Upper lobe of right lung (tissue), 1 donor: ENCODE measurements around the gene KLF5. TPM values are rescaled to one million over a fixed set of nuclear protein-coding genes. Genes with fewer than 3 reads are reported as not detected.
A peak's percentile ranks its signal among the peaks of the same experiment; 100 is the strongest.

Experiments used
- ATAC-seq: fragments of 200-7000 bp; cut with Tn5 transposase; one replicate; pipeline ENCODE4 v1.9.1; 2020; ENCODE audit warnings: mild to moderate bottlenecking, moderate library complexity
- DNase-seq: peaks from one replicate; pipeline ENCODE4 v3.0.0-alpha.2; 2020
- H3K27ac ChIP-seq: fragments of 200-600 bp; one replicate; pipeline ENCODE4 v1.8.0; 2022
- H3K27me3 ChIP-seq: fragments of 200-600 bp; one replicate; pipeline ENCODE4 v1.8.0; 2022; ENCODE audit warnings: mild to moderate bottlenecking
- H3K36me3 ChIP-seq: fragments of 200-600 bp; one replicate; pipeline ENCODE4 v1.8.0; 2022
- H3K4me1 ChIP-seq: fragments of 200-600 bp; one replicate; pipeline ENCODE4 v1.8.0; 2022
- H3K4me3 ChIP-seq: fragments of 200-600 bp; one replicate; pipeline ENCODE4 v1.8.0; 2022; ENCODE audit warnings: mild to moderate bottlenecking
- H3K9me3 ChIP-seq: fragments of 200-600 bp; one replicate; pipeline ENCODE4 v1.8.0; 2022
- intact Hi-C: fragments of 100-400 bp; cut with DNase I; formaldehyde crosslinking; loops from one replicate; pipeline ENCODE4 v1.11.0; 2022
- total RNA-seq: library from RNA; stranded (reverse); fragmentation: NEBNext Ultra II Directional; extraction: Animal tissue kit (Norgen Biotek cat#: 25700); gene quantifications from one replicate; pipeline ENCODE4 v1.2.1, GENCODE V29; 2021
- TF ChIP-seq, protein P1 (sequence below): fragments of 200-600 bp; IDR thresholded peaks from one replicate; pipeline ENCODE4 v1.8.0; 2022; ENCODE audit warnings: antibody characterized with exemption
- donor health status: DM: no; HTN: yes; CAD: no; lungs with severe emphysema.

KLF5 gene
- total RNA-seq, 1 donor from 2014 or later, result 53.7 TPM

- Histone ChIP-seq H3K27ac (peak overlapping the region; percentile 6), H3K27me3 (no peaks in the 10 kb centered on the region), H3K36me3 (no peaks in the 10 kb centered on the region), H3K9me3 (no peaks in the 10 kb centered on the region), H3K4me3 (no peak overlapping the region), H3K4me1 (no peaks in the 10 kb centered on the region)
- intact Hi-C loops, result no loop called here
- ATAC-seq, result no peak
- DNase-seq, result no peak
- TF ChIP-seq, protein P1, sequence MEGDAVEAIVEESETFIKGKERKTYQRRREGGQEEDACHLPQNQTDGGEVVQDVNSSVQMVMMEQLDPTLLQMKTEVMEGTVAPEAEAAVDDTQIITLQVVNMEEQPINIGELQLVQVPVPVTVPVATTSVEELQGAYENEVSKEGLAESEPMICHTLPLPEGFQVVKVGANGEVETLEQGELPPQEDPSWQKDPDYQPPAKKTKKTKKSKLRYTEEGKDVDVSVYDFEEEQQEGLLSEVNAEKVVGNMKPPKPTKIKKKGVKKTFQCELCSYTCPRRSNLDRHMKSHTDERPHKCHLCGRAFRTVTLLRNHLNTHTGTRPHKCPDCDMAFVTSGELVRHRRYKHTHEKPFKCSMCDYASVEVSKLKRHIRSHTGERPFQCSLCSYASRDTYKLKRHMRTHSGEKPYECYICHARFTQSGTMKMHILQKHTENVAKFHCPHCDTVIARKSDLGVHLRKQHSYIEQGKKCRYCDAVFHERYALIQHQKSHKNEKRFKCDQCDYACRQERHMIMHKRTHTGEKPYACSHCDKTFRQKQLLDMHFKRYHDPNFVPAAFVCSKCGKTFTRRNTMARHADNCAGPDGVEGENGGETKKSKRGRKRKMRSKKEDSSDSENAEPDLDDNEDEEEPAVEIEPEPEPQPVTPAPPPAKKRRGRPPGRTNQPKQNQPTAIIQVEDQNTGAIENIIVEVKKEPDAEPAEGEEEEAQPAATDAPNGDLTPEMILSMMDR, result no peak
Measured at GRCh38 chr13:73073050-73073449, 14.2 kb downstream of the KLF5 start.

- H3K27me3 ChIP-seq, result no peaks in the 10 kb centered on the region
- no peaks in the 10 kb centered on the region for H3K36me3 ChIP-seq
- ATAC-seq (peak; percentile 46), DNase-seq (no peak)
- H3K4me1 ChIP-seq, result no peaks in the 10 kb centered on the region
- H3K4me3 ChIP-seq, result no peak overlapping the region
- no peak overlapping the region for H3K27ac ChIP-seq
- intact Hi-C loops, result no loop called here
- TF ChIP-seq, protein P1, result no peak
- H3K9me3 ChIP-seq, result no peaks in the 10 kb centered on the region
Measured at GRCh38 chr13:73074014-73074413, 15.2 kb downstream of the KLF5 start.

- intact Hi-C loops, result no loop called here
- Histone ChIP-seq H3K36me3 (no peaks in the 10 kb centered on the region), H3K4me3 (no peak overlapping the region), H3K9me3 (no peaks in the 10 kb centered on the region), H3K27ac (no peak overlapping the region), H3K4me1 (no peaks in the 10 kb centered on the region), H3K27me3 (no peaks in the 10 kb centered on the region)
- DNase-seq (no peak), ATAC-seq (no peak)
- TF ChIP-seq, protein P1, result no peak
Measured at GRCh38 chr13:73074926-73075325, 16.1 kb downstream of the KLF5 start.

- Histone ChIP-seq H3K4me3 (no peak overlapping the region), H3K9me3 (no peaks in the 10 kb centered on the region), H3K27me3 (no peaks in the 10 kb centered on the region), H3K36me3 (no peaks in the 10 kb centered on the region), H3K27ac (no peak overlapping the region), H3K4me1 (no peaks in the 10 kb centered on the region)
- ATAC-seq (peak; percentile 50), DNase-seq (no peak)
- TF ChIP-seq, protein P1, result no peak
- intact Hi-C loops, result no loop called here
Measured at GRCh38 chr13:73075546-73075945, 16.7 kb downstream of the KLF5 start.

DNA sequence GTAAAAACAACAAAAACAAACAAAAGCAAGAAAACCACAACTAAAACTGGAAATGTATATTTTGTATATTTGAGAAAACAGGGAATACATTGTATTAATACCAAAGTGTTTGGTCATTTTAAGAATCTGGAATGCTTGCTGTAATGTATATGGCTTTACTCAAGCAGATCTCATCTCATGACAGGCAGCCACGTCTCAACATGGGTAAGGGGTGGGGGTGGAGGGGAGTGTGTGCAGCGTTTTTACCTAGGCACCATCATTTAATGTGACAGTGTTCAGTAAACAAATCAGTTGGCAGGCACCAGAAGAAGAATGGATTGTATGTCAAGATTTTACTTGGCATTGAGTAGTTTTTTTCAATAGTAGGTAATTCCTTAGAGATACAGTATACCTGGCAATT is 17.1 kb downstream of the KLF5 start:
- H3K27me3 ChIP-seq, result no peaks in the 10 kb centered on the region
- H3K36me3 ChIP-seq, result no peaks in the 10 kb centered on the region
- DNase-seq (no peak), ATAC-seq (no peak)
- H3K9me3 ChIP-seq, result no peaks in the 10 kb centered on the region
- no peak overlapping the region for H3K4me3 ChIP-seq
- H3K27ac ChIP-seq, result no peak overlapping the region
- H3K4me1 ChIP-seq, result no peaks in the 10 kb centered on the region
- TF ChIP-seq, protein P1, result no peak
- intact Hi-C loops, result no loop called here

- no peak overlapping the region for H3K27ac ChIP-seq
- intact Hi-C loops, result no loop called here
- no peaks in the 10 kb centered on the region for H3K4me1 ChIP-seq
- ATAC-seq (no peak), DNase-seq (no peak)
- TF ChIP-seq, protein P1, result no peak
- no peak overlapping the region for H3K4me3 ChIP-seq
- no peaks in the 10 kb centered on the region for H3K9me3 ChIP-seq
- H3K27me3 ChIP-seq, result no peaks in the 10 kb centered on the region
- no peaks in the 10 kb centered on the region for H3K36me3 ChIP-seq
Measured at GRCh38 chr13:73077865-73078264, 19.1 kb downstream of the KLF5 start.
